Raji (cell line): ENCODE data around the gene AIRE.

ENCODE experiments used
- POLR2A ChIP-seq: IDR thresholded peaks from 2 replicates; pipeline ENCODE4 v1.6.1; 2011; ENCODE audit warnings: low read depth, low read length, control low read depth; ENCODE audit not compliant: insufficient read depth

AIRE gene

DNA sequence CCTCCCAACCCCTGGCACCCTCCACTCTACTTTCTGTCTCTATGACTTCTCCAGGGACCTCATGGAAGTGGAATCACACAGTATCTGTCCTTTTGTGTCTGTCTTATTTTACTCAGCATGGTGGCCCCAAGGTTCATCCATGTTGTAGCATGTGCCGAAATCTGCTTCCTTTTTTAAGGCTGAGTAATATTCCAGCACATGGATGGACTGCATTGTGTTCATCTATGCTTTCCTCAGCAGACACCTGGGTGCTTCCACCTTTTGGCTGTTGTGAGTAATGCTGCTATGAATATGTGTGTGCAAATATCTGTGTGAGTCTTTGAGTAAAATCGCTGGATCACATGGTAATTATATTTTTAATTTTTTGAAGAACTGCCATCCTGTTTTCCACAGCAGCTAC lies 12.6 kb downstream of the AIRE start:
- no peak for TF ChIP-seq POLR2A

GRCh38 chr21:44299085-44299457 lies 13.4 kb downstream of the AIRE start:
- no peak for TF ChIP-seq POLR2A

- peak; percentile 71 for TF ChIP-seq POLR2A
Measured at GRCh38 chr21:44299458-44300261, 14.0 kb downstream of the AIRE start, which contains the start of gene PFKL. TSS of gene PFKL (plus strand) at chr21:44300053. CDS start at chr21:44300106, 53 bp downstream.

DNA sequence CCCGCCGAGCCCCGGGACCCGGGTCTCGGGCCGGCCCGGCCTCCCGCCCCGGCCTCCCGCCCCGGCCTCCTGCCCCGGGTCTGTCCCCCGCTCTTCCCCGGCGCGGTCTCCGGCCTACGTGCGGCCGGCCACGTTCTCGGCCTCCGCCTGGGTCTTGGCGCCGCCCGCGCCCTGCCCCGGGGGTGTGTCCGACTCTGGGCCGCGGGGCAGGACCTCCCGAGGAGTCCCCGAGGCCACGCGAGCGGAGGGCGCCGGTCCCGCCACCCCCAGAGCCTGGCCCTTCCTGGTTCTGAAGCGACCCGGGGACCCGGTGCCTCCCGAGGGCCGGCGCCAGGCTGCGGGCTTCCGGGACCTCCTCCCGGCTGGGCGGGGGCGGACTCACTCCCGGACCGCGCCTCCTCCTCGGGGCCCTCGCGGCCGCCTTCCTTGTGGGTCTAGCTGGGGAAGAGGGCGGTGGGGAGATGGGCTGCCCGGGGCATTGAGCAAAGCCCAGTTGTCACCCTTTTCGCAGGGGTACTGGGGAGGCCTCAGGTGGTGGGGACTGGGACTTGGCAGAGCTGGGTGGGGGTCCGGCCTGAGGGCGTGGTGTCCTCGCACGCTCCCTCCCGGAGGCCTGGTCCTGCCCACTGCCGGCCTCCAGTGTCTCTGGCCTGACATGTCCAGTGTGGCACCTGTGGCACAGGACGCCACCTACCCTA lies 14.7 kb downstream of the AIRE start:
- TF ChIP-seq POLR2A = peak; percentile 50

DNA sequence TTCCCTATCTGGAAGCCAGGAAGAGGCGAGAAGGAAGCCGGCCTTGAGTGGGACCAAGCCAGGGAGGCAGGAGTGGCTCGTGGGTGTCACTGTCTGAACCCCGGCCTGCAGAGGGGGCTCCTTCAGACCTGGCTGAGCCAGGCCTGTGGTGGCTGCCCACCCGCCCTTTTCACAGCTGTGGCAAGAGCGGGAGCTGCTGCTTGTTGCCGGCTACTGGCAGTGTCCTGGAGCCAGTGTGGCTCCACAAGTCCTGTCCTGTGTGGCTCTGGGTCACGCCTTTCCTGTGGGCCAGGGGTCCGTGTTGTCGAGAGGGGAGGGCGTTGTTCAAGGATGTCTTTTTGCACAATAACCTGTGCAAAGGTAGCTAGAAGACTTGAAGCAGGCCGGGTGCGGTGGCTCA lies 15.5 kb downstream of the AIRE start:
- TF ChIP-seq POLR2A = no peak

GRCh38 chr21:44301961-44302406 lies 16.3 kb downstream of the AIRE start:
- TF ChIP-seq POLR2A = no peak

GRCh38 chr21:44303490-44303981 lies 17.9 kb downstream of the AIRE start:
- TF ChIP-seq POLR2A = no peak

- TF ChIP-seq POLR2A = no peak
Measured at GRCh38 chr21:44304011-44304616, 18.4 kb downstream of the AIRE start.

GRCh38 chr21:44304877-44305293 lies 19.2 kb downstream of the AIRE start:
- no peak for TF ChIP-seq POLR2A

DNA sequence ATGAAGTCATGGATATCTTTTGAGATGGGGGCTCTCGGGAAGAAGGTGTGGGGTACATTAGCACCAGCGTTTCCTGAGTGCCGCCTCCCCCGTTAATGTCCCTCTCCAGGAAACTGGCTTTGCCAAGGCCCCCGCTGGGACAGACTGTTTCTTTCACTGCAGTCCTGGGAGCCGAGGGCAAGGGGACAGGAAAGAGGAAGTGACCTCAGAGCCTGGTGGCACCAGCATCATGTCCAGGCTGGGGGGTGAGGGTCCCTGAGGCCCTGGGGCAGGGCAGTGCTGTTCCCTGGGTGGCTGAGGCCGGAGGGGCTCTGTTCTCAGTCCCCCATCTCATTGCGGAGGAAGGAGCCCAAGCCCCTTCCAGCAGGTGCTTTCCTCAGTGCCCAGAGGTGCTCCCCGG lies 20.0 kb downstream of the AIRE start:
- TF ChIP-seq POLR2A = no peak

- TF ChIP-seq POLR2A = no peak
Measured at GRCh38 chr21:44306936-44307704, 21.4 kb downstream of the AIRE start.

DNA sequence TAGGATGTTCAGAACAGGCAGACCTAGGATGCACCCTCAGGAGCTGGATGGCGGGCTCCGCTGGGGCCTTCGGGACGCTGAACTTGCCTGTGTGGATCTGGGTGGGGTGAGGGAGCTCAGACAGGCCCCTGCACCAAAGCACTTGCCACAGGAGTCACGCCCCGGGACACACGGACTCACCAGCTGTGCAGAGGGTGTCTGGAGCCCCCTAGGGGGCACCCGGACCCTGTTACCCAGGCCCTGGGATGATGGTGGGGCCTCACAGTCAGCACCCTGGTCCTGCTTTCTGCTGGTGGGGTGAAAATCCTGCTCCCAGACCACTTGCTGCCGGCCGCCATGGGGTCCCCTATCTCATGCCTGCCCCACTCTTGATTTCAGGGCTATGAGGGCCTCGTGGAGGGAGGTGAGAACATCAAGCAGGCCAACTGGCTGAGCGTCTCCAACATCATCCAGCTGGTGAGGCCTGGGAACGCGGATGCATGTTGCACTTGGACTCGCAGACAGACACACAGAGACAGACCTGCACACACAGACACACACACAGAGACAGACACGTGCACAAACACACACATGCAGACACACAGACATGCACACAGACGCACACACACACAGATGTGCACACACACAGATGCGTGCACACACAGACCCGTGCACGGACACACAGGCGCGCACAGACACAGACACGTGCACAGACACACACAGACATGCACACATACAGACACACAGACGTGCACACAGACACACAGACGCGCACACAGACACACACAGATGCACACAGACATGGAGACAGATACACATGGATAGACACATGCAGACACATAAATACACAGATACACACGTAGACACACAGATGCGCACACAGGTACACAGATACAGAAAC lies 25.2 kb downstream of the AIRE start:
- TF ChIP-seq POLR2A = no peak

DNA sequence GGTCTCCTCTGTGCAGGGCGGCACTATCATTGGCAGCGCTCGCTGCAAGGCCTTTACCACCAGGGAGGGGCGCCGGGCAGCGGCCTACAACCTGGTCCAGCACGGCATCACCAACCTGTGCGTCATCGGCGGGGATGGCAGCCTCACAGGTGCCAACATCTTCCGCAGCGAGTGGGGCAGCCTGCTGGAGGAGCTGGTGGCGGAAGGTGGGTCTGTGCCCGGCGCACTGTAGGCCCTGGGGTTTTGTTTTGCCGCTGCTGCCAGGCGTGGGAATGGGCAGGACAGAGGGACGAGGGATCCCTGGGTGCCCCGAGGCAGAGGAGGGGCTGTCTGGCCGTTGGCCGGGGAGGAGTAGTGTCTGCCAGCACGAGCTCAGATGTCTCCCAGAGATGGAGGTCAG lies 26.4 kb downstream of the AIRE start:
- TF ChIP-seq POLR2A = no peak

DNA sequence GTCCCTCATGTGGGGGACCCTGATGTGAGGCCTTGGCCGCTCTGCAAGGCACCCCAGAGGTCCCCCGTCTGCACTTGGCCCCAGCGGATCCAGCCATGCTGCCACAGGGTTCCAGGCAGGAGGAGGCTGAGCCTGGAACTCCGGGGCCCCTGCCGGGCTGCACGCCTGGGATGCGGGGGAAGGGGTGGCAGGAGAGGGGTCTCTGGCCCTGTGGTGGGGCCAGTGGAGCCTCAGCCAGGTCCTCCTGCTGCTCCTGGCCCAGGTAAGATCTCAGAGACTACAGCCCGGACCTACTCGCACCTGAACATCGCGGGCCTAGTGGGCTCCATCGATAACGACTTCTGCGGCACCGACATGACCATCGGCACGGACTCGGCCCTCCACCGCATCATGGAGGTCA lies 27.0 kb downstream of the AIRE start:
- TF ChIP-seq POLR2A = no peak
